ENCODE measurements around the gene PSG3.

GRCh38 chr19:42695811-42696503 is 44.3 kb downstream of the PSG3 start:
- TF ChIP-seq CTCF (IDR thresholded peaks at IDR 0.05) (no peak), ZFX (IDR thresholded peaks at IDR 0.05; ENCODE audit: borderline replicate concordance) (no peak)
